CD4-positive, alpha-beta T cell treated with Interleukin-4 for 4 hours (primary cell): ENCODE results near the gene SCT.
A peak's percentile ranks its signal among the peaks of the same experiment; 100 is the strongest.

Experiments
- DNase-seq: peaks from one replicate; pipeline ENCODE4 v3.0.0-alpha.2; 2020

The SCT gene

GRCh38 chr11:643366-643765, 16.4 kb upstream of the SCT start:
- DNase-seq = no peak

GRCh38 chr11:641806-642370, 14.9 kb upstream of the SCT start:
- no peak for DNase-seq

- DNase-seq = no peak
Measured at GRCh38 chr11:640021-640706, 13.2 kb upstream of the SCT start.

GRCh38 chr11:639332-639955, 12.5 kb upstream of the SCT start:
- no peak for DNase-seq

- no peak for DNase-seq
Measured at GRCh38 chr11:638631-639331, 11.8 kb upstream of the SCT start.

- DNase-seq = no peak
Measured at GRCh38 chr11:637593-638521, 10.9 kb upstream of the SCT start.

GRCh38 chr11:637333-637592, 10.3 kb upstream of the SCT start:
- no peak for DNase-seq

GRCh38 chr11:636511-637332, 9.7 kb upstream of the SCT start, which contains the start of gene DRD4:
Gene DRD4, plus strand, starts transcription at chr11:637269. Its CDS starts 36 bp downstream, at chr11:637305.
- DNase-seq = no peak

GRCh38 chr11:635945-636510, 9.0 kb upstream of the SCT start:
- no peak for DNase-seq

GRCh38 chr11:630871-631270, 3.9 kb upstream of the SCT start:
- no peak for DNase-seq

GRCh38 chr11:629237-629583, 2.2 kb upstream of the SCT start:
- peak; percentile 22 for DNase-seq

- DNase-seq = no peak
Measured at GRCh38 chr11:628056-628455, 1.1 kb upstream of the SCT start.

GRCh38 chr11:627308-627576, 261 bp upstream of the SCT start:
- DNase-seq = no peak

- no peak for DNase-seq
Measured at GRCh38 chr11:625636-626268, 1.2 kb downstream of the SCT start.

GRCh38 chr11:624705-625635, 2.0 kb downstream of the SCT start, which contains the start of gene CDHR5:
Gene CDHR5, minus strand, starts transcription at chr11:624955. Its CDS starts 53 bp downstream, at chr11:624902.
- DNase-seq = no peak

- DNase-seq = no peak
Measured at GRCh38 chr11:623999-624704, 2.8 kb downstream of the SCT start.

GRCh38 chr11:623349-623869, 3.6 kb downstream of the SCT start:
- no peak for DNase-seq

GRCh38 chr11:621838-622237, 5.1 kb downstream of the SCT start:
- no peak for DNase-seq
